Measurements from ENCODE around the gene ACACA. TPM values are rescaled to one million over a fixed set of nuclear protein-coding genes. Genes with fewer than 3 reads are reported as not detected.
"Not testable (repeated sequence)": the region's sequence is repeated elsewhere in the genome, so short reads cannot be mapped to it uniquely, and the experiment has no call there.

The ACACA gene
- total RNA-seq, 1 donor from 2014 or later, result 74.6 TPM

DNA sequence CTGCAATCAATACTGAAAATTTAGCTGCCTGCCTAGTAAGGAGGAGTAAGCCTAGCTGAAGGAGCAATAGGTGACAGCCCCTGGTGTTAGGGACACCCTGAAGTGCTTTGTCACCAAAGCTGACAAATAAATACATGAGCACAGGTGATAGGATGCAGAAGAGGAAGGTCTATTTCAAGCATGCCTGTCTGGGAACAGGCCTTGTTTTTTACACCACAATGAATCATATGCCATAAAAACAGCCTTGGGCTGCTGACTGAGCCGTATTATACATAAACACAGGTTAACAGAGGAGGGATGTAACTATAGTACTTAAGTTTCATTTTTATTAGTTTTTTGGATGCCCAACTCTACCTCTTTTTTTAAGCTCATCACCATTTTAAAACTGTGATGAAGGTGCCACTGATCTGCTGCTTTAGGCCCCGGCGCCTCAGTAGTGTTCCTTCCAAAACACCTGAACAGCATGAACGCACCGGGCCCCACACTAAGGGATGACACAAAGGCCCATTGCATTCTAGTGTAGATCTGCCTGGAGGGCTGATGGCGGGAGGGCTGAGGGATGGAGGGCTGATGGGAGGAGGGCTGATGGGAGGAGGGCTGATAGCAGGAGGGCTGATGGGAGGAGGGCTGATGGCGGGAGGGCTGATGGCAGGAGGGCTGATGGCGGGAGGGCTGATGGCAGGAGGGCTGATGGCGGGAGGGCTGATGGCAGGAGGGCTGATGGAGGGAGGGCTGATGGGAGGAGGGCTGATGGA is 307.5 kb downstream of the ACACA start:
- DNase-seq (ENCODE audit: low spot score), result no peak

DNA sequence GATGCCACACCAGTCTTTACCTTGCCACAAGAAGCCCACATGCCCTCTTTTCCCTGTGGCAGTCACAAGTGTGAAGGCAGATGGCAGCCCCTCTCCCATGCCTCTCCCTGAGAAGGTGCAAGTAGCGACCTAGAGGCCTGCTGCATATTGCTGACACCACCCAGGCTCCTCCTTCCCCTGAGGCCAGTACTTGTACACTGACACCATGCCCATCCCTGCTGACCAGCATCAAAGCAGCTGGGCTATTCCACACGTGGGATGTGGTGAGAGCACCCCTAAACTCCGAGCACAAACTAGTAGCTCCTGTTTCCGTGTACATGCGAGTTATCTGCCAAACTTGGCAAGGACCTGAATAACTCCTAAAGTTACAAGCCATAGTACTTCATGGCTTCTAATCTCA is 308.5 kb downstream of the ACACA start:
- DNase-seq (ENCODE audit: low spot score), result no peak

DNA sequence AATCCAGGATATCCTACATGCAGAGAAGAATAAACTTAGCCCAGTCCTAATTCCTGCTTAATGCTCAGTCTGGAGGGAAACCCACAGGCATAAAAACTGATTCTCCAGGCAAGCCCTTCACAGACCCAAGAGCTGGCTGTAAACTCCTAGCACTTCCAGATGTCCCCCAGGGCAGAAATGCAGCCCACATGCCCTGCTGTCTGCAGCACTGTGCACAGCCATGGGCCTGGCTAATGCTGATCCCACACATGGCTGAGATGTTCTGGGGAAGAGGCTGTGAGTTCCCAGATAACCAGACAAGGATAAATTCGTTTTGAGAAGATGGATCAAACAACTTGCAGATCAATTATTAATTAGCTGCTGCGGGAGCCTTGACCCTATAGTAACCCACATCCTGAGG is 309.5 kb downstream of the ACACA start:
- no peak for DNase-seq (ENCODE audit: low spot score)

DNA sequence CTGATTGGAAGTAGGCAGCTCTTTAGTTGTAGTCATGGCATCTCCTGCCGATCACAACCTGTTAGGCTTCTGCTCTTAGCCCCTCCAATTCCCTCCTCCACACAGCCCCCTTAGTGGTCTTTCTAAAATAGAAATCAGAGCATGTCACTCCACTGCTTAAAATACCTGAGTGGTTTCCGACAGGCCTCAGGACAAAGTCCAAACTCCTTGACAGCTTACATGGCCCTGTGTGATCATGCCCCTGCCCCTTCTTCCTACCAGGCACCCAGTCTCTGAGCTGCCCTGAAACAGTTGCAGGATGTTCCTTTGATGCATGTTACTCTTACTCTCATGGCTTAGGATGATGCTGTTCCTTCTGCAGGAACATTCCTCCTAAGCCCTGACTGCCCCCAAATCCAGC is 310.6 kb downstream of the ACACA start:
- no peak for DNase-seq (ENCODE audit: low spot score)

DNA sequence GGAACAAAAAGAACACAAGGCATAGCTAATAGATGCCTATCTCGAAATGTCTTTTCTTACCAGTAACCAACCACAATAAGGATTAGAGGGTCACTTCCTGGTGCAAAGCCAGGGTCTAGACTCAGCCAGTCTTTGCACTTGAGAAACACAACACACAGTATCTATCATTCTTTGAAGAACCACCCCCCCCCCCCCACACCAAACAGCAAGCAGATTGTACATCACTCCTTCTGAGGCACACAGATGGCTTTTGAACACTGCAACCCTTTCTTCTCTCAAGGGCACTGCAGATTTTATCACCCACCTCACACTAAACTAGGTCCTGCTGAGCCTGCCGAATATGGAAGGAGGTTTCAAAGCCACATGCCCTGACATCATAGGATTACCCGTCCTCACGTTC is 312.2 kb downstream of the ACACA start:
- DNase-seq (ENCODE audit: low spot score), result no peak

- DNase-seq (ENCODE audit: low spot score), result no peak
Observed at GRCh38 chr17:37092701-37093100, 313.9 kb downstream of the ACACA start.

DNA sequence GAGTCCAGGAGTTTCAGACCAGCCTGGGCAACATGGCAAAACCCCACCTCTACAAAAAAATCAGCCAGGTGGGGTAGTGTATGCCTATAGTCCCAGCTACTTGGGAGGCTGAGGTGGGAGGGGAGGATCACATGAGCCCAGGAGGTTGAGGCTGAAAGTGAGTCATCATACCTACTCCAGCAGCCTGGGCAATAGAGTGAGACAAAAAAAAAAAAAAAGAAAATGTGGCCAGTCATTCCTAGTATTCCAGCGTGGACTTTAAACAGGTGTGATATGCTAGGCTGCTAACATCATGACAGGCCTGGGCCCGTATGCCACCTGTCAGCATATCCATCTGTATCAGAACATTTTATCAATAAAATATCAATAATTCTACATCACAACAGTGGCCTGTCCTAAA is 314.6 kb downstream of the ACACA start:
- DNase-seq (ENCODE audit: low spot score), result peak; percentile 42

GRCh38 chr17:37090941-37091340 is 315.7 kb downstream of the ACACA start:
- DNase-seq (ENCODE audit: low spot score), result no peak

DNA sequence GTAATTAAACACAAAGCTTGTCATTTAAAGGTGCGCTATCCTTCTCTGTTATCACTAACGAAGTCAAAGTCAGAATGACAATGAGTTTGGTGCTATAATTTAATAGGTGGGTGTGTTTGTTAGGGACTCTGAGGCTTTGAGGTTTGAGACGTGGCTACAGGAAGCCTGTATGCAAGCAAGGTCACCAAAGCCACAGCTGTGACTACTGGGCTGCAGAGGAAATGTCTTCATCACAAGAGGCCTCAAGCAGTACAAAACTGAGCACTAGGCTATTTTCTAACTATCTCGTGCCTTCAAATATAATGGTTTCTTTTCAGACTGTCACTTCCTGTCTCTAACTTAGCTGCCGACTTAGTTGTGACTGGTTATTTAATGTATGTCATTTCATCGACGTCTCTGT is 316.7 kb downstream of the ACACA start:
- DNase-seq (ENCODE audit: low spot score), result no peak

GRCh38 chr17:37088913-37089312 is 317.7 kb downstream of the ACACA start:
- no peak for DNase-seq (ENCODE audit: low spot score)

GRCh38 chr17:37088459-37088858 is 318.2 kb downstream of the ACACA start:
- DNase-seq (ENCODE audit: low spot score), result no peak

DNA sequence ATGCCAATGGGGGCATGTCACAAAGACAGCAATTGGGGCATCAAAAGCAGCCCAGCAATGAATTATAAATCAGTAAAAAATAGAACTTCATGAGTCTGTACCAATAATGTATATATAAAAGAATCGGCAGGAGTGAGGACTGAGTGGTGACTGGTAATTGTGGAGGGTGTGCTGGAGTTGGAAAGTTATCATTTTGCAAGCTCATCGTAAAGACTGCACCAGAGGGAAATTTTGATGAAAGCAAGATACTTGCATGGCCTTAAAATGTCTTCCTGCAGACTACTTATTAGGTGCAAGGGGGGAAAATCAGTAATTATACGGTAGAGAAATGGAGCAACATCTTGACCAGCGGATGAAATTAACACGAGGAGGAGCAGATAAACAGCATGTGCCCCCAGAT is 319.0 kb downstream of the ACACA start:
- DNase-seq (ENCODE audit: low spot score), result no peak

- DNase-seq (ENCODE audit: low spot score), result no peak
Observed at GRCh38 chr17:37086948-37087347, 319.7 kb downstream of the ACACA start.

GRCh38 chr17:37086334-37086733 is 320.3 kb downstream of the ACACA start:
- DNase-seq (ENCODE audit: low spot score), result no peak

GRCh38 chr17:37084372-37084771 is 322.3 kb downstream of the ACACA start:
- no peak for DNase-seq (ENCODE audit: low spot score)

- DNase-seq (ENCODE audit: low spot score), result no peak
Observed at GRCh38 chr17:37083456-37083855, 323.2 kb downstream of the ACACA start.

GRCh38 chr17:37082985-37083384 is 323.7 kb downstream of the ACACA start:
- DNase-seq (ENCODE audit: low spot score), result no peak

GRCh38 chr17:37082311-37082860 is 324.2 kb downstream of the ACACA start:
- DNase-seq (ENCODE audit: low spot score), result no peak

GRCh38 chr17:37081287-37081686 is 325.3 kb downstream of the ACACA start:
- DNase-seq (ENCODE audit: low spot score), result no peak

GRCh38 chr17:37079735-37080134 is 326.9 kb downstream of the ACACA start:
- DNase-seq (ENCODE audit: low spot score), result no peak

- DNase-seq (ENCODE audit: low spot score), result no peak
Observed at GRCh38 chr17:37079065-37079708, 327.4 kb downstream of the ACACA start.

GRCh38 chr17:37073464-37073863 is 333.2 kb downstream of the ACACA start:
- not testable (repeated sequence) for DNase-seq (ENCODE audit: low spot score)

DNA sequence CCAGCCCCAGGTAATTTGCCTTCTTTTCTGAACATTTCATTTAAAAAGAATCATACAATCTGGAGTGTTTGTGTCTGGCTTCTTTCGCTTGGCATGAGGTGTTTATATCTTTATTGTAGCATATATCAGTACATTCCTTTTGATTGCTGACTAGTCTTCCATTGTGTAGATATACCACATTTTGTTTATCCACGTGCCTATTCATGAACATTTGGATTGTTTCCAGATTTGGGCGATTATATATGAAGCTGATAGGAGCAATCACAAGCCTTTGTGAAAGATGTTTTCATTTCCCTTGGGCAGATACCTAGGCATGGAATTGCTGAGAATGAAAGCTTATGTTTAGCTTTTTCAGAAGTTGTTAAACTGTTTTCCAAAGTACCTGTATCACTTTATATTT is 337.5 kb downstream of the ACACA start:
- DNase-seq (ENCODE audit: low spot score), result no peak

All from mucosa of gallbladder (tissue), 1 donor.